IPS-18a (cell line): ENCODE data around the gene FLAD1.

Experiments used
- H3K27ac ChIP-seq: one replicate; pipeline ENCODE4 v1.5.1; 2013; ENCODE audit warnings: low read length
- H3K27me3 ChIP-seq: one replicate; pipeline ENCODE4 v1.6.1; 2013; ENCODE audit warnings: mild to moderate bottlenecking, low read length; ENCODE audit not compliant: control insufficient read depth, insufficient read depth
- H3K36me3 ChIP-seq: one replicate; pipeline ENCODE4 v1.6.1; 2013; ENCODE audit warnings: low read depth, low read length; ENCODE audit not compliant: control insufficient read depth
- H3K4me1 ChIP-seq: one replicate; pipeline ENCODE4 v1.6.1; 2013; ENCODE audit warnings: low read depth, low read length; ENCODE audit not compliant: control insufficient read depth
- H3K4me3 ChIP-seq: one replicate; pipeline ENCODE4 v1.5.1; 2013; ENCODE audit warnings: low read length
- H3K9ac ChIP-seq: one replicate; pipeline ENCODE4 v1.6.1; 2013; ENCODE audit warnings: mild to moderate bottlenecking, low read length, moderate library complexity
- H3K9me3 ChIP-seq: one replicate; pipeline ENCODE4 v1.6.1; 2013; ENCODE audit warnings: low read depth, low read length; ENCODE audit not compliant: control insufficient read depth

Gene FLAD1

DNA sequence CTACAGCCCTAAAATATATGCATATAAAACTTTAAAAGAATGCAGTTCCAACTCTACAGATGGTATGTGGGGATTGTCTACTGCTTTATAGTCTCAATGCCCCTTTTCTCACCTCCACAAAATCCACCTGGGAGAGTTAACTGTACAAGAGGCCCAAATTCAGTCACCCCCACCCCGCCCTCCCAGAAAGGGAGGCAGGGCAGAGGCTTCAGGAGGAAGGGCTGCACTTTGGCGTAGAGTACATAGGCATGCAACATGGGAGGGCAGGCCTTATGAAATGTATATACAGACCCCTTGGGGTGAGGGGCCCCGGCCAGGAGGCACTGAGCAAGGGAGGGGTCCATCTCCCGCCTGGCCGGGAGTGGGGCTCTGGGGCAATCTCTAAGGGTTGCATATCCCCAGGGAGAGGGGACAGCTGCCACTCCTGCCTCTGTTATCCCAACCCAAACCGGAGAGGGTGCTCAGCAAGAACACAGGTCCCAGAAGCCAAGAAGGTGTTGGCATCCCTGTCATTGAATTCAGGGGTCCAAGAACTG, 20.3 kb upstream of the FLAD1 start:
- no peaks in the 10 kb centered on the region for H3K27me3 ChIP-seq
- peaks cover 5% of the 10 kb centered on the region for H3K4me1 ChIP-seq
- H3K27ac ChIP-seq: no peak overlapping the region
- peaks cover 52% of the 10 kb centered on the region for H3K36me3 ChIP-seq
- peak overlapping the region; percentile 88 for H3K4me3 ChIP-seq
- H3K9me3 ChIP-seq: no peaks in the 10 kb centered on the region
- H3K9ac ChIP-seq: peak overlapping the region; percentile 74

DNA sequence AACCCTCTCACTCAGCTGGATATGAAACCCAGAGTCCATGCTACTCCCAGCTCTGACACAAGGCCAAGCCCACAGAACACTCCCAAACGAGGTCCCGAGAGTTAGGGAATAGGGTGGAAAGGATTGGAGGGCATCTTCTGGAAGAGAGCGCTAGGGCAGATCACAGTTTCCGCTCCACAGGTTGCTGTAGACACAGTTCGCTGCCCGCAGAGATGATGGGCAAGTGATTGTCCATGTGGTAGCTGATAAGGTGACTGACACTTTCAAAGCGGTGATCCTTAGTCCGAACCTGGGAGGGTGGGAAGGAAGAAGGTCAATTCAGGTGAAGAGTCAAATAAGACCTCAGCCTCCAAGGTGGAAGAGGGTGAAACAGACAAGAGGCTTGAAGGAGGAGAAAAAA, 19.5 kb upstream of the FLAD1 start:
- no peak overlapping the region for H3K9ac ChIP-seq
- no peak overlapping the region for H3K27ac ChIP-seq
- H3K9me3 ChIP-seq: no peaks in the 10 kb centered on the region
- H3K4me3 ChIP-seq: no peak overlapping the region
- H3K36me3 ChIP-seq: peaks cover 48% of the 10 kb centered on the region
- no peaks in the 10 kb centered on the region for H3K27me3 ChIP-seq
- peaks cover 5% of the 10 kb centered on the region for H3K4me1 ChIP-seq

DNA sequence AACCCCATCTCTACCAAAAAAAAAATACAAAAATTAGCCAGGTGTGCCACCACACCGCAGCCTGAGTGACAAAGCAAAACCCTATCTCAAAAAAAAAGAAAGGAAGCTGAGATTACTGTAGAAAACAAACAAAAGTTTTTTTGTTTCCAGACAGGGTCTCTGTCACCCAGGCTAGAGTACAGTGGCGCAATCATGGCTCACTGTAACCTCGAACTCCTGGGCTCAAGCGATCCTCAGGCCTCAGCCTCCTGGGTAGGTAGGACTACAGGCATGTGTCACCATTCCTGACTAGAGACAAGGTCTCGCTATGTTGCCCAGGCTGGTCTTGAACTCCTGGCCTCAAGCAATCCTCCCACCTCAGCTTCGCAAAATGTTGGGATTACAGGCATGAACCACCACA, 18.8 kb upstream of the FLAD1 start:
- no peak overlapping the region for H3K4me3 ChIP-seq
- no peaks in the 10 kb centered on the region for H3K27me3 ChIP-seq
- H3K4me1 ChIP-seq: peaks cover 5% of the 10 kb centered on the region
- H3K9me3 ChIP-seq: no peaks in the 10 kb centered on the region
- peaks cover 46% of the 10 kb centered on the region for H3K36me3 ChIP-seq
- H3K27ac ChIP-seq: no peak overlapping the region
- no peak overlapping the region for H3K9ac ChIP-seq

DNA sequence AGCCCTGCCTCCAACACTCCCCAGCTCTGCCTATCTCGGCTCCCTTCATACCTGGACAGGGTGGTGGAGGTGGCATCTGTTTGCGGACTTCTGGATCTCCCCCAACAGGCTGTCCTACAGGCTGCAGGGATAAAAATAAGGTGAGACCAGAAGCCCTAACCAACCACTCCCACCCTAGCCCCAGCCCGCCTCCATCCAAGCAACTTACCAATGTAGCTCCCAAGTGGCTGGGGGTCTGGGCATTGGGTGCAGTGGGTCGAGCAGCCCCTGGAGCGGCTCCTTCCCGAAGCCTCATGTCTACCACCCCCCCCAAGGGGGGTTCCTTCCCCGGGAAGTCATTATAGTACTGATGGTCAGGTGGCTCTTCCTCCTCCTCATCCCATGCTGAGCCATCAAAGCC, 17.0 kb upstream of the FLAD1 start:
- peaks cover 4% of the 10 kb centered on the region for H3K4me1 ChIP-seq

DNA sequence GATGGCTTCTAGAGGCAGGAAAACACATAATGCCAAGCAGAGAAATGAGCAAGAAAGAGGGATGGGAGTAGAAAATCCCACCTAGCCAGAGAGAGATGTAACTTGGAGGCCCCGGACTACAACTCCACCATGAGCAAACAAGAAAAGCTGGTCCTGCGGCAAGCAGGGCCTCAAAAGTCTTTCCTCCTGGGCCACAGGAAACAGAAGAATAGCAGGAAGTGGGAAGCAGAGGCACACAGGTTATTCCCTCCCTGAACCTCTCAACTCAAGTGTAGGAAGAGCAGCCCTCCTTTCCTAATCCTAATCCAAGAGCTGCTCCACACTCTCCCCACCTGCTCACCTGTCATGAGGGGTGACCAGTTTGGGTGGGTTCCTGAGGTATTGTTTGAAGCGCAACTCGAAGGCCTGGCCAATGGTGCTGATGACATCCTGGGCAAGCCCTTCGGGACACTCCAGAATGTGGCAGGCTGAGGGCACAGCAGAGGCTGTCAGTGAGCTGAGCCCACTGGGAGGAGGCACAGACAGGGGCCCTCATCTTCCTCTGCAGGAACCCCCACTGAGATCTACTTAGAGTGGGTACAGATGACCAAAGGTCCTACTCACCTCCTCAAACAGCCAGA, 15.7 kb upstream of the FLAD1 start:
- peaks cover 46% of the 10 kb centered on the region for H3K36me3 ChIP-seq
- H3K9ac ChIP-seq: no peak overlapping the region
- no peaks in the 10 kb centered on the region for H3K27me3 ChIP-seq
- no peak overlapping the region for H3K27ac ChIP-seq
- H3K9me3 ChIP-seq: no peaks in the 10 kb centered on the region
- H3K4me3 ChIP-seq: no peak overlapping the region
- H3K4me1 ChIP-seq: peaks cover 11% of the 10 kb centered on the region

More for the DNA sequence above, 17.0 kb upstream of the FLAD1 start:
- H3K27ac ChIP-seq: no peak overlapping the region
- peaks cover 46% of the 10 kb centered on the region for H3K36me3 ChIP-seq
- H3K9me3 ChIP-seq: no peaks in the 10 kb centered on the region
- H3K4me3 ChIP-seq: no peak overlapping the region
- no peak overlapping the region for H3K9ac ChIP-seq
- H3K27me3 ChIP-seq: no peaks in the 10 kb centered on the region

DNA sequence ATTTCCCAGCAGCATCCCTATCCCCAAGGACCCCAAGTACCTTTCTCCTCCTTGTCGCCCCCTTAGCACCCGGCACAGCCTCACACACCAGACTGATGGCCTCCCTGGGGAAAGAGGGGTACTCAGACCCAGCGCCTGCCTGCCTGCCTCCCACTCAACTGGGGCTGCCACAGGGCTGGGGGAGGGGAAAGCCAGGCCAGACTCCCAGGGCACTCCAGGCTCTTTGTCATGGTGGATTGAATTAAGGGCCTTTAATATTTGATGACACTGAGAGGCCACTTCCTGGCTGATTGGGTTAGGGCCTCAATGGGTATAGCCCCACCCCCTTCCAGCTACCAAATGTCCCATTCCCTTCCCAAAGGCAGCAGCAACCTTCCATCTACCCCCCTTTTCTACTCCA, 14.4 kb upstream of the FLAD1 start:
- peaks cover 38% of the 10 kb centered on the region for H3K36me3 ChIP-seq
- H3K9me3 ChIP-seq: no peaks in the 10 kb centered on the region
- peak overlapping the region; percentile 90 for H3K4me3 ChIP-seq
- H3K4me1 ChIP-seq: peaks cover 15% of the 10 kb centered on the region
- no peak overlapping the region for H3K27ac ChIP-seq
- no peaks in the 10 kb centered on the region for H3K27me3 ChIP-seq
- peak overlapping the region; percentile 59 for H3K9ac ChIP-seq

DNA sequence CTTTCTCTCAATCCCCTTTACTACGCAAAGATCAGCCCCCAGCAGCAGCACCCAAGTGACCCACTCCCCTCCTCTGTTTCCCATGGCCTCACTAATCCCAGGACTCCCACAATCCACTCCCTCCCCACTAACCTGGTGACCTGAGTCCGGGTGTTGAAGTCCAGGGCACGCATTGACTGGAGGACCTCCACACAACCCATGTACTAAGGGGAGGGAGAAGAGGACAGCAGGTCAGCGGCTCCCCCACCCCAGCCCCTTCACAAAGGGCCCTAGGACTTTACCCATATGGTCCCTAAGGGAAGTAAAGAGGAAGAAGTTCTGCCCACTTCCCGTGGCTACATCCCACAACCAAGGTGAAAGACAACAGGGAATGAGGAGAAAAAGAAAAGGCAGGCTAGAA, 13.9 kb upstream of the FLAD1 start:
- Histone ChIP-seq H3K9me3 (no peaks in the 10 kb centered on the region), H3K36me3 (peaks cover 32% of the 10 kb centered on the region), H3K27ac (no peak overlapping the region), H3K4me1 (peaks cover 15% of the 10 kb centered on the region), H3K4me3 (peak overlapping the region; percentile 90), H3K27me3 (no peaks in the 10 kb centered on the region), H3K9ac (peak overlapping the region; percentile 59)

DNA sequence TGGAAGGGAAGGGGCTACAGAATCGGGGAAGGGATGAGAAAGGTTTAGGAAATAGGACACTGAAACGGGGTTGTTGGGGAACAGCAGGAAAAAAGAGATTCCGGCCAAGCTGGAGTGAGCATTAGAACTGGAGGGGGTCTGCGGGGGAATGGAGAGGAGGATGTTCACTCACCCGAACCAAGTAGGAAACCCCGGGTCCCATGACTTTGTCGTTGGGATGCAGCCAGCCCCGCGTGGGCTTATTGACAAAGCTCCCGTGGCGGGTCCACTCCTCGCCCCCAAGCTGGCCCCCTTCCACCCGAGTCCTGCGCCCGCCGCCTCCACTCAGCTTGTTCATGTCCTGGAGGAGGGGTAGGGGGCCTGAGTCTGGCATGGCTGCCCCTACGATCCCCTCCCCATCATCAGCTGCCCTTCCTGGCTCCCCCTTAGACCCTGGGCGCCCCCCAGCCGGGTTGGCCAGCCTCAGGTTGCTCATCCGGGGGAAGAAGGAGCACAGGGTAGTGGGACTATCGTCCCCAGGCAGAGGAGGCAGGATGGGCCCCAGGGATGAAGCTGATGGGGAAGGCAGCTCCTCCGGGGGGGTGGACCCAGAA, 13.2 kb upstream of the FLAD1 start:
- Histone ChIP-seq H3K27me3 (no peaks in the 10 kb centered on the region), H3K9me3 (no peaks in the 10 kb centered on the region), H3K4me1 (peaks cover 15% of the 10 kb centered on the region), H3K9ac (peak overlapping the region; percentile 59), H3K36me3 (peaks cover 26% of the 10 kb centered on the region), H3K4me3 (peak overlapping the region; percentile 90), H3K27ac (peak overlapping the region; percentile 42)

DNA sequence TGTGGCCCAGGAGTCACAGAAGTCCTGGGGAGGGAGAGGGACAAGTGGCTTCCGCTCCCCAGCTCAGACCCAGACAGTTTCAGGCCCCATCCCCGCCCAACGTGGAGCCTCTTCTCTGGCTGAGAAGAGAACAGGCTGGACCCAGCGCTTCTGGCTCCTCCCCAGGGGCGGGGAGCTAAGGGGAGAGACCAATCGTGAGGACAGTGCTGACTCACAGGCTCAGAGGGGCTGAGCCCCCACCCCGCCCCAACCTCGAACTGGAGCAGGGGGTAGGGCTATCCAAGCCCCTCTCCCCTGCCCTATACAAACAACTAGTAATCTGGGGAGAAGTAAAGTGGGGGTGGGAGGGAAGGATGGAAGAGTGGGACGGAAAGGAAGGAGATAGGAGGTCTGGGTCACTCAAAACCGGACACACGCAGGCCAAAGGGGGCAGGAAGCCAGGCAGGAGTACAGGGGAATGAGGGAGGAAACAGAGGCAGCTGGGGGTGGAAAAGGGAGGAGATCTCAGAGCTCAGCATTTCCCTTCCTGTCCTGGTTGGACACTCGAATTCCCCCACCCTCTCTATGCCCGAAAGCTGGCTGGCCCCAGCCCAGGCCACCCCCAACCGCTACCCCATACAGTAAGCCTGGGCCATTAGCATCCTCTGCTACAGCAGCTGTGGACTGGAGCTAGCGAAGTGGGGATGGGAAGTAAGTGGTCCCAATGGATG, 12.4 kb upstream of the FLAD1 start, which contains the start of gene SHC1:
SHC1 (minus strand) TSS at position 117 of the 710 bp plus-strand sequence. CDS start 221 bp downstream, outside the sequence.
- Histone ChIP-seq H3K27me3 (no peaks in the 10 kb centered on the region), H3K36me3 (peaks cover 17% of the 10 kb centered on the region), H3K27ac (peak within 1 kb of the TSS; percentile 82), H3K4me1 (peaks cover 15% of the 10 kb centered on the region), H3K4me3 (peak within 1 kb of the TSS; percentile 90), H3K9me3 (no peaks in the 10 kb centered on the region), H3K9ac (peak within 1 kb of the TSS; percentile 59)

DNA sequence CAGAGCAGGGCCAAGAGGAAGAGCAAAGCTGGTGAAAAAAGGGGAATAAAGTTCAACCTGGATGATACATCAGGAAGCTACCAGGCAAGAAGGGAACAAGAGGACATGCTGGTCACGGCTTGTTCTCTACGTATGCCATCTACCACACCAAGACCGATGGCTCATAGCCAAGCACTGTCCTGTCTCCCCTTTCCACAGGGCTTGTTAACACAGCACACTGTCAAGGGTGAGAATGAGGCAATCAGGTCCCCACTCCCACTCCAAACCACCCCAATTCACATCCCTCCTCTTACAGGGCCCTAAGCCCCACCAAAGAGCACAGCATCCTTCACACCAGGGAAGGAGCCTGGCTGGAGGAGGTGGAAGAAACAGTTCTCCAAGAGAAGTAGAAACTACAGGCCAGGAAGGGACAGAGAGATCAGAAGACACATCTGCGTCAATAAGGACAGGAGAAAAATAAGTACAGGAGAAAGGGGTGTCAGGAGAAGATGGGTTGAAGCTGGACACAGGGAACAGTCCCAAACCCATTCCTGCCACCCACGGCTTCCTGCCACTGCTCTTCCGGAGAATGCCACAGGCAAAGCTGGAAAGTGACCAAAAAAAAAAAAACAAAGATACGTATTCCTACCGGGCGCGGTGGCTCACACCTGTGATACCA, 11.7 kb upstream of the FLAD1 start:
- H3K27me3 ChIP-seq: no peaks in the 10 kb centered on the region
- H3K27ac ChIP-seq: peak overlapping the region; percentile 82
- H3K4me3 ChIP-seq: peak overlapping the region; percentile 90
- peak overlapping the region; percentile 59 for H3K9ac ChIP-seq
- H3K9me3 ChIP-seq: no peaks in the 10 kb centered on the region
- peaks cover 11% of the 10 kb centered on the region for H3K36me3 ChIP-seq
- H3K4me1 ChIP-seq: peaks cover 22% of the 10 kb centered on the region

DNA sequence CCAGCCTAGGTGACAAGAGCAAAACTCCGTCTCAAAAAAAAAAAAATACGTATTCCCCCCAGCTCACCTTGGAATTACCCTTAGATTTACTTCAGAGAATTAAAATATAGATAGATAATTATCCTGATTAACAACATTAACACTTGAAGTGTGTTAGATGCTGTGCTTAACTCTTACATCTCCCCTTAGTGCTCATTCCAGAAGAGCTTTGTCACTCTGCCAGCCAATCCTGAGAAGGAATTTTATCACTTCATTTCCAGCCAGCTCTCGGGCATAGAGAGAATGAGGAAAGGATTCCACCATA, 11.0 kb upstream of the FLAD1 start:
- Histone ChIP-seq H3K27ac (peak overlapping the region; percentile 80), H3K4me3 (peak overlapping the region; percentile 90), H3K27me3 (no peaks in the 10 kb centered on the region), H3K9me3 (no peaks in the 10 kb centered on the region), H3K4me1 (peaks cover 27% of the 10 kb centered on the region), H3K9ac (peak overlapping the region; percentile 91), H3K36me3 (peaks cover 4% of the 10 kb centered on the region)
